GM18870 (cell line): ENCODE results near the gene ERCC6L2.

ENCODE experiments used
- ATAC-seq: cut with Tn5 transposase; IDR thresholded peaks from one replicate; pipeline ENCODE4 v1.9.1; 2021; ENCODE audit warnings: moderate library complexity; ENCODE audit not compliant: unreplicated experiment

ERCC6L2 gene

DNA sequence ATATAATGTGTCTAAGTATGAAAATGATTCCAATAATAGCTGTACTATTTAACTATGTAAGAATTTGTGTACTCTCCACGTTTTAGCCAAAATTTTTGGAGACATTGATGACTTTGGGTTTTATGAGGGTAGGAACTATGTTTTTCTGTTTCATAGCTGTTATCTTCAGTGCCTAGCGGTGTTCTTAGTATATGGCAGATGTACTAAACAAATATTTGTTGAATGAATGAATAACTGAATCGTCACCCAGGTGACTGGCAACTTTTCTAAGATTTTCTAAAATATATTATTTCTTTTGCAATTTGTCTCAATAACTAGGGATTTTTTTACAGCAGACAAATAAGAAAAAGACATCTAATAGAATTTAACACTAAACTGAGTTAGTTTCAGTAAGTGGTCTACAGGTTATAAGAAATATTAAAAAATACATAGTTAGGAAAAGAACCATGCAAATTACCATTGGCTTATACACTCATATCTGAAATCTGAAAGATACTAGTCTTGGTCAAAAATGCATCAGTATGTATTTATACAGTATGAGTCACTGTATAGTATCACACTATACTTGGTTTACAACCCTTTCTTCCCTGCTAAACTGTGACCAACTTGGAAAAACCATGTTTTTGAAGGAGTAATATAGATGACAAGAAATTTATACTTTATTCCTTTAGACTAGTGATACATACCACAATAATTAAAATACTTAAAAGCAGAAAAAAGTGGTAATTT, 10.5 kb upstream of the ERCC6L2 start:
- no peak for ATAC-seq

DNA sequence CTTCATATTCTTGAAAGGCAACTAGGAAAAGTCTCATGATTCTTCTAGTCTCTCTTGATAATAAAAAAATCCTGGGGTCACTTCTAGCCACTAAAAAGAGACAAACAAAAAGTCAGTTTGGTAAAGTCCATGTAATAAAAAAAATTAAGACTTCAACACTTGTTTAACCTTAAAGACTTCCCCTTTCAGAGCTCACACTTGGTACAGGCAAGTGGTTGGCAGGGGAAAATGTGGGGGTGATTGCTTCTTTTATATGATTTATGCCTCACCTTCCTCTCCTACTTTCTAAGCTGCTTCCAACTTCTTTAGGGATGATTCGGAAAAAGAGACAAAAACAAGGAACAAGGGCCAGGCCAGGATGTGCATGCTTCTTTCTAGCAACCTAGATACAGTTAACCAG, 5.1 kb upstream of the ERCC6L2 start:
- no peak for ATAC-seq

DNA sequence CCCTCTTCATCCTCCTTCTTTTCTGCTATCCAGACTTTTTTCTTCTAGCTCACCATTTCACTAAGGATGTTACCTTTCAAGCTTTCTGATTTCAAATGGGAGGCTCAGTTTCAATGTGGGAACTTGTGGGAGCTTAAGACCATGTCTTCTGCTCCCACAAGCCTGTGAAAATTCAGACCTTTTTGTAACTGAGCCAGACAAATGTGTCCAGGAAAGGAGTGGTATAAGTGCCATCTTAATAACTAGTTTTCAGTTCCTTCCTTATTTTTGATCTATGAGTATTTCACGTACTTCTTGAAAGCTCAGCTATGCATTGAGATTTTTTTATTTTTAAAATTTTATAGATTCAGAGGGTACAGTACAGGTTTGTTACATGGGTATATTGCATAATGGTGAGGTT, 4.6 kb upstream of the ERCC6L2 start:
- no peak for ATAC-seq

DNA sequence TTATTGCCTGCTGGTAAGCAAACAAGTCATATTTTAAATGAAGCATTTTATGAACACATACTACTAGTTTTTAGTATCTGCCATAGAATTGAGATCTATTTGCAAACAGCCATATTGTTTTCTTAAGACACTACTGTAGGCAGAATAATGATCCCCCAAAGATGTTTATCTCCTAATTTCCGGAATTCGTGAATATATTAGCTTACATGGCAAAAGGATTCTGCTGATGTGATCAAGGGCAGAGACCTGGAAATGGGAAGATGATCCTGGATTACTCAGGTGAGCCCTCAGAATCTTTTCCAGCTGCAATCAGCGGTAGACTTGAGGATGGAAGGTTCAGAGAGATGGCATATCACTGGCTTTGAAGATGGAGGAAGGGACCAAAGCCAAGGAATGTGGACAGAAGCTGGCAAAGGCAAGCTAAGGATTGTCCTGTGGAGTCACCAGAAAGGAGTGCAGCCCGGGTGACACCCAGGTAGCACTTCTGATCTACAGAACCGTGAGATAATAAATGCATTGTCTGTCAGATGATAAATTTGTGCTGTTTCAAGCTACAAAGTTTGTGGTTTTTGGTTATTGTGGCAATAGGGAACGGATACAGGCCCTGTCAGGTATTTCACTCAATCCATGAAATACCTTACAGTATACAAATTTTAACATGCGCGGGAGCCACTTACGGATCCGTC, 1.0 kb upstream of the ERCC6L2 start:
- no peak for ATAC-seq

DNA sequence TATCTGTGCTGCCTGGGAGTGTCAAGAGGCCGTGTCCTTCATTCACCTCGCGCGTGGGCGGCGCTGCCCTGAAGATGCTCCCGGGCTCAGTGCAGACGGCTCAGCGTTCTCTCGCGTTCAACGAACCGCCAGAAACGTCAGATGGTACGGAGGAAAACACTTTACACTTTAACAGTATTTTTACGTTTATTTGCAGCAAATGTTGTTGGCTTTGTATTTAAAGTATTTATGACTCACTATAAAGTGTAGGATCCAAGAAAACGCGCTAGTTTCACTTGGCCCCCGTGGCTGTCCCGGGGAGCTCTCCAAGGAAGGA, 544 bp upstream of the ERCC6L2 start:
- ATAC-seq: peak; percentile 12

DNA sequence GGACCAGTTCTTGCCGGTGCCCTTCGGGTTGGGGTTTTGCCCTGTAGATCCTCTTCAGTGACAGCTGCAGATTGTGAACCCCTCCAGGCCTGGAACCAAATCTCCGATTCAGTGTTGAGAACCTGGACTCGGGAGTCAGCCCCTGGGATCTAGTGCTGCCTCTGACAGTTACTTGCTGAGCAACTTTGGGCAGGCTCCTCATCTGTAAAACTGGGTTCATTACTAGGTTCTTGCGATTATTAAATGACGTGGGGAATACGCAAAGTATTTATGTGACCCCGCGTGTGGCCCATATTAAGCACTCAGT, 600 bp downstream of the ERCC6L2 start:
- no peak for ATAC-seq

DNA sequence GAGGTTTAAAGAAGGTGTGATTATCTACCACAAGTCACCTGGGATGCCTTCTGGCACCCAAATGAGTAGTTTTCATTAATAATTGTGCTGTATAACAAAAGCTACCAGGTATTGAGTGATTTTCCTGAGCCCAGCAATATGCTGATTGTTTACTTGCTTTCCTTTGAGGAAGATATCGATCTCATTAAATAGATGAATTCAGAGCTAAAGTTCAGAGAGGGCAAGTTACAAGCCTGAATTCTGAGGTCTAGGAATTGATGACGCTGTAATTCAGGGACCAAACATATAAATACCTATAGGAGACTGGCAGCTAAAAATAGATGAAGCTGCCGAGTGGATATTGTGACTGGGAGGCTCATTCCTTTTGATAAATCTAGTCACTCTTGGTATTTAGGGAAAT, 1.1 kb downstream of the ERCC6L2 start:
- no peak for ATAC-seq

DNA sequence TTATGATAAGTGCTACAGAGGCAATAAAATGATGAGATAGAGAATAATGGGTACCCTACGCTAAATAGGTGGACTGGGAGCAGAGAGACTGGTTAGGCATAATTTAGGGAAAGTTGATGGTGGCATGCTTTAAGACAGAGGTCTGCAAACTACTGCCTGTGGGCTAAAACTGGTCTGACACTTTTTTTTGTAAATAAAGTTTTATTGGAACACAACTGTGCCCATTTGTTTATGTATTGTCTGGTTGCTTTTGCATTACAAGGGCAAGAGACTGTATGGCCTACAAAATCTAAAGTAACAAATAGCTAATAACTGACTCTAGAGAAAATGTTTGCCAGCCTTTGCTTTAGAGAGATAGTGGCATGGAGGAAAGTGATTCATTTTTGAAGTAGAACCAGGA, 2.5 kb downstream of the ERCC6L2 start:
- ATAC-seq: no peak

DNA sequence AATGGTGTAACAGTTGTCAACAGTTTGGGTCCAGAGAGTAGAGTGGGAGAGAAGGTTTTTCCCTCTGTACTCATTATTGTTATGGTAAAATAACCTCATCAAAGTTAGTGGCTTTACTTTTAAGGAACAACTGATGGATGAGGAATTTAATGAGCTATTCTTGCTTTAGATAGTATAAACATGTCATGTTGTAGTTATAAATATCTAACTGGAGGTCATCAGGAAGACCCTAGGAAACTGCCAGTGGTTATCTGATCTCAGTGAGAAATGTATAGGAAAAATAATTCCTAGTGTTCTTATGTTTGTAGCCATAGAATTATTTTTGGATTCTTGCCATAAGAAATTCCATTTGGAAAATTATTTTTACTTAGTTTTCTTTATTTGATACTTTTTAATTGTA, 4.1 kb downstream of the ERCC6L2 start:
- no peak for ATAC-seq

DNA sequence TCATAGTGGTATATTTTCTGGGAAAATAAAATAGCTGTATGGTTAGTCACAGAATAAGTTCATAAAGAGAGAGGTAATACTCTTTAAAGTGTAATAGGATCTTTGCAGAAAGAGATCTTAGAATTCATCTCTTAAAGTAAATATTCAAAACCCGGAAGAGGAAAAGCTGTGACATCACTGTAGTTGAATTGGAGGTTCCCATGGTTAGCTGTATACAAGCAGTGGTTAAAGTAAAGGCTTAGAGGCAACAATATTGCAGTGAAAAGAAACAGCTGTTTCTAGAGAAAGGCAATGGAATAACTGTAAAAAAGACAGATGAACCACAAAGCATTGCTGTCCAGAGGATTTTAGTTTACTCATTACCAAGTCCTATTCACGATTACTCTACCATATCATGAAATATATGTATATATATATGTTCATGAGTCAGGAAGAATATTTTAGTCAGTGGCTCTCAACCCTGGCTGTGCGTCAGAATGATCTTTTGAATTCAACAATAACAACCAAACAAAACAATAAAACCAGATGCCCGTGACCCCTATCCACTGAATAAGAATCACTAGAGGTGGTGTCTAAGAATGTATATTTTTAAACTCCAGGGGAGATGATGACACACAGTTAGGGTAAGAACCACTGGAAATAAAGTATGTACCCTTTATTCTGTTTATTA, 4.7 kb downstream of the ERCC6L2 start:
- no peak for ATAC-seq

DNA sequence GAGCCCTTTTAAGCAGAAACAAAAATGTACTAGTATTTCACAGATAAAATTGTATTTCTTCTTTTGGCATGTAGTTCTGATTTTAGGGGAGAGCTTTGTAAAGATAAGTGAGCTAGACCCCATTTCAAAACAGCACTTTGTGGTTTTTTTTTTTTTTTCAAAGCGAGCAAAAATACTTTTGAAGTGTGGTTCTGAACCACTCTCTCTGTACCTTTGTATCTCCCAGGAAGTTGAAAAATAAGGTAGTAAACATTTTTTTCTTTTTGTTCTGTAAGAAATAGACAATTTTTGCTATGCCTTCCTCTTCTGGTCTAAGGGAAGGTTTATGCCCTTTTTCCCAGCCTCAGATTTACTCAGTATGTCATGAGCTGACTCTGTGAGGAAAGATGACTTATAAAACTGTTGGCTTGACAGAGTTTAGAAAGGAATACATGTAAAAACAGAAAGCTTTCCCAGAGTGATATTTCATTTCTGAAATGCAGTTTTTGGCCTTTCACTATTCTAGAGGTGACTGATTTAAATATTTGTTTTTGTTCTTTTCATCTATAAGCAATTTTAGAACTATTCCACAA, 12.5 kb downstream of the ERCC6L2 start:
- no peak for ATAC-seq

DNA sequence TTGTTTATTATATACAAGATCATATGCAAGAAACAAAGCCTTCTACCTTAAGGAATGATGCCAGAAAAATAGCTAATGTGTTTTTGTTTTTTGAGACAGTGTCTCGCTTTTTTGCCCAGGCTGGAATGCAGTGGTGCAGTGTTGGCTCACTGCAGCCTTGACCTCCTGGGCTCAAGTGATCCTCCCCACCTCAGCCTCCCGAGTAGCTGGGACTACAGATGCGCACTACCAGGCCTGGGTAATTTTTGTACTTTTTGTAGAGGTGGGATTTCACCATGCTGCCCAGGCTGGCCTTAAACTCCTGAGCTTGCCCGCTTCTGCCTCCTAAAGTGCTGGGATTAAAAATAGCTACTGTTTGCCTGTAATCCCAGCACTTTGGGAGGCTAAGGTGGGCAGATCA, 15.1 kb downstream of the ERCC6L2 start:
- no peak for ATAC-seq

DNA sequence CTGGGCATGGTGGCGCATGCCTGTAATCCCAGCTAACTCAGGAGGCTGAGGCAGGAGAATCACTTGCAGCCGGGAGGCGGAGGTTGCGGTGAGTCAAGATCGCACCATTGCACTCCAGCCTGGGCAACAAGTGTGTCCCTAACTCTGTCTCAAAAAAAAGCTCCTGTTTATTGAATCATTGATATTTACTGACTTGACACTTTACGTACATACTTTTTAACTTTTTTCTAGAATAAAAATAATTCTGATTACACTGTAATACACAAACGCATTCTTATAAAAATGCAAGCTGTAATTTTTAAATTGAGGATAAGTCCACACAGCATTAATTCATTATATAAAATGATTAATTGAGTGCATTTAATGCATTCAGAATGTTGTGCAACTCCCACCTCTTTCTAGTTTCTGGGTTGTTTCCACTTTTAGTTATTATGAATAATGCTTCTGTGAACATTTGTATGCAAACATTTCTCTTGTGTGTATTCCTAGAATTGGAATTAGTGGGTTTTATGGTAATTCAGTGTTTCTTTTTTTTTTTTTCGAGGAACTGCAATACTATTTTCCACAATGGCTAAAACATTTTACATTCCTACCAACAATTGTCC, 15.7 kb downstream of the ERCC6L2 start:
- ATAC-seq: no peak

DNA sequence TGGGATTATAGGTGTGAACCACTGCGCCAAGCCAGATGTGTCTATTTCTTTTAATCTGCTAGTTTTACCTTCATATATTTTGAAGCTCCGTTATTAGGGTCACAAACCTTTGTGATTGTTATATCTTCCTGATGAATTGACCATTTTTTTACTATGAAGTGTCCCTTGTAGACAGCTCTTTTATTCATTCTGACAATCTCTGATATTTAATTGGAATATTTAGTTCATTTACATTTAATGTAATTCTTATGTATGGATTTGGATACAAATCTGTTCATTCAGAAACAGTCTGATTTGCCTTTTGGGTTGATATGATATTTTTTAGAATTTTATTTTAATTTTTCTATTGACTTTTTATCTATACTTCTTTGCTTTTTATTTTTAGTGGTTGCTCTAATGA, 17.2 kb downstream of the ERCC6L2 start:
- no peak for ATAC-seq

DNA sequence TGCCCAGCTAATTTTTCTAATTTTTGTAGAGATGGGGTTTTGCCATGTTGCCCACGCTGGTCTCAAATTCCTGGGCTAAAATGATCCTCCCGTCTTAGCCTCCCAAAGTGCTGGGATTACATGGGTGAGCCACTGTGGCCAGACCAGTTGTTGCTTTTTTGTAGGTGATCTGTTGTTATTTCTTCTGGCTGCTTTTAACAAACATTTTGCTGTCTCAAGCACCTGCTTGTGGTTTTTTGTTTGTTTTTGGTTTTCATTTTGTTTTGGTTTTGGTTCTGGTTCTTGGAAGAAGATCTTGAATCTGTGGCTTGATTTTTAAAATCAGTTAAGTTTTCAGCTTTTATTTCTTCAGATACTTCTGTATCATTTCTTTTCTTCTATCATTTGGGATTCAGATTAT, 21.1 kb downstream of the ERCC6L2 start:
- ATAC-seq: no peak

DNA sequence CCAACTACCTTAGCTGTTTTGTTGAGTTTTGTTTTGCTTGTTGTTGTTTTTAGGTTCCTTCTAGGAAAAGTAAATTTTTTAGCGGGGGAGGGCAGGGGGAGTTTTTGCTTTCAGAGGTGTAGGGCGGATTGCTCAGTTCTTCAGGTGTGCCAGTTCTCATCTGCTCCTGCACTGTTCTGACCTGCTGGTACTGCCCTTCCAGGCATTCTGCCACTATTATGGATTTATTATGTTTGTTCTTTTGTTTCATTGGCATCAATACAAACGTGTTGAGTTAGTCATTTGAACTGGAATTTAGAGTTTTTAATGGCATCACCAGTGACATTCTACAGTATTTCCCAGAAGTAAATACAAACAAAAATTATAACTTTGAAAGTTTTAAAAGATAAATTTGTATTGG, 26.0 kb downstream of the ERCC6L2 start:
- no peak for ATAC-seq

DNA sequence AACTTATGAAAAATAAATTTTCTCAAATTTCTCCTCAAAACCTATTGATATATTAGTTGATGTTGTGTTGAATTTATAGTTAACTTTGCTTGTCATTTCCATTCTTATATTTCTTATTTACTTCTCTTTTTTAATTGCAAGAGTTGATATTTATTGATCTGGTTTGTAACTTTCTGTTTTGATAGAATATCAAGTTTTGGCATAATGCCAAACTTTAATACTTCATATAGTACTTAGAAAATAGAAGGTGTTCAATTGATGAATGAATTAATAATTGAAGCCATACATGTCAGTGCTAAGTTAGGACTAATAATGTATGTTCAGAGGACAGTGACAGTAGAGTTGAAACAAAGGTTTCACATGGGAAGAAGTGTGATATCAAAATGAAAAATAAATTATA, 27.9 kb downstream of the ERCC6L2 start:
- ATAC-seq: no peak

DNA sequence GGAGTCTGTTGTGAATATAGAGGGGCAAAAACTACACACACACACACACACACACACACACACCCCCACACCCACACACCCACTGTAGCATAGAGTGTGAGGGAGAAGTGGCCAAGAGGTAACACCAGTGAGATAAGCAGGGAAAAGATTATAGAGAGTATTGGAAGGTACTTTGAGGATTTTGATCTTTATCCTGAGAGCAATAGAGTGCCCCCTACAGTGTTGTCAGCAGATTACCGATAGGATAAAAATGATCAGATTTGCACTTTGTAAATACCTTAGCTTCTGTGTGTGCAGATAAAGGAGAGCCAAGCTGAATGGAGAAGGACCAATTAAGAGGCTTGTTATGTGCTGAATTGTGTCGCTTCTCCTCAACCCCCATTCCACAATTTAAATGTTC, 32.3 kb downstream of the ERCC6L2 start:
- ATAC-seq: no peak

DNA sequence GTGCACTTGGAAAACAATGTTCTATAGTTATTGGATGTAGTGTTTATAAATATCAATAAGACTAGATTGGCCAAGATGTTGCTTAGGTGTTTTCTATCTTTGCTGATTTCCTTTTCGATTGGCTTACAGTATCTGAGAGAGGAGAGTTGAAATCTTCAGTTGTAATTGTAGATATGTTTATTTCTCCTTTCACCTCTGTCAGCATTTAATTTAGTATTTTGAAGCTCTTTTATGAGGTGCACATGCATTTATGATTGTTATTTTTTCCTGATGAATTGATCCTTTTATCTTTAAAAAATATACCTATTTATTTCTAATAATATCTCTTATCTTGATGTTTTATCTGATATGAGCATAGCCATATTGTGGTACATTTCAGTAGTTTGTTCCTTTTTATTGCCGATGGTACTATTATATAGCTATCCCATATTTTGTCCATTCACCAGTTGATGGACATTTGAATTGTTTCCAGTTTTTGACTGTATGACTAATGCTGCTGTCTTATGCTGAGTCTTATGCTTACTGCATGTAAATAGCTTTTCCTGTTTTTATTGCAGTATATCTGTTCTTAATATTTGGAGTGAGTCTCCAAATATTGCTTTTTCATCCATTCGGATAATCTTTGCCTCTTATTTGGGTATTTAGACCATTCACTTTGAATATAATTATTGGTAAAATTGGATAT, 34.7 kb downstream of the ERCC6L2 start:
- no peak for ATAC-seq

DNA sequence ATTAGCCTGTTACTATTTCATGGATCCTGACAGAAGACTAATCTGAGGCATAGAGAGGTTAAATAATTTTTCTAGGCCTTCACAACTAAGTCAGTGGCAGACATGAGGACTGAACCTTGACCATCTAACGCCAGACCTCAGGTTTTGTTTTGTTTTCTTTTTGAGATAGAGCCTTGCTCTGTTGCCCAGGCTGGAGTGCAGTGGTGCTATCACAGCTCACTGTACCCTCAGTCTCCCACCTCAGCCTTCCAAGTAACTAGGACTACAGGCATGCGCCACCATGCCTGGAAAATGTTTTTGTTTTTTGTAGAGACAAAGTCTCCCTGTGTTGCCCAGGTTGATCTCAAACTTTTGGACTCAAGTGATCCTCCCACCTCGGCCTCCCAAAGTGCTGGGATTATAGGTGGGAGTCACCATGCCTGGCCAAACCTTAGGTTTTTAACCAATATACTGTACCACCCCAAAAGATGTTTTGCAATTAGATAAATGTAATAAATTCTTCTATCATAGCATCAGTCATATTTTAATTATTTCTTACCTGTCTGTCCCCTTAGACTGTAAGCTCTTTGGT, 35.4 kb downstream of the ERCC6L2 start:
- no peak for ATAC-seq

DNA sequence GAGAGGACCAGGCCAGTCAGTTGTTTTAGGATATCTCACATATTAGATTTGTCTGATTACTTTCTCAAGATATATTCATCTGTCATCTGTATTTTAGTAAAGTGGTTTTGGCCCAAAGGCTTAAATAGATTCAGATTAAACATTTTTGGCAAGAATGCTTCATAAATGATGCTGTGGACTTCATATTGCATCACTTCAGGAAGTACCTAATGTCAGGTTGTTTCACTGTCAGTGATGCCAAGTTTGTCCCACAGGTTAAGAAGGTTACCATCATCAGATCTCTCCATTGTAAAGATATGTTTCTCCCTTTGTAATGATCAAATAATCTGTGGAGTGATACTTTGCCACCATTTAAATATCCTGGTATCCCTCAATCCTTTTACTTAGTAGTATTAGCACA, 37.3 kb downstream of the ERCC6L2 start:
- no peak for ATAC-seq
